Measurements from ENCODE around the gene GPHA2.
A peak's percentile ranks its signal among the peaks of the same experiment; 100 is the strongest.

Gene GPHA2

DNA sequence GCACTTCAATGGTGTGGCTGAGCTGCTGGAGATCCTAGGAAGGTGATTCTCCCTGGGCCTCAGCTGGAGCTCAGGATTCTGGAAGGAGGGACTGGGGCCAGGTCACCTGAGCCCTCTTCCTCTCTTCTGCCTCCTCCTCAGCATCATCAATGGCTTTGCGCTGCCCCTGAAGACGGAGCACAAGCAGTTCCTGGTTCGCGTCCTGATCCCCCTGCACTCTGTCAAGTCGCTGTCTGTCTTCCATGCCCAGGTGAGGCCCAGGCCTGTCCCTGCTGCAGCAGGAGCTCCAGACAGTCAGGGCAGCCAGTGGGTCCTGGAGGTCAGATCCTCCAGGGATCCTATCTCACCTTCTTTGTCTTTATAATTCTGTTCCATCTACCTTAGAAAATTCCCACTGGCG, 5.4 kb downstream of the GPHA2 start:
- no peak for DNase-seq (ENCODE audit: low spot score)

DNA sequence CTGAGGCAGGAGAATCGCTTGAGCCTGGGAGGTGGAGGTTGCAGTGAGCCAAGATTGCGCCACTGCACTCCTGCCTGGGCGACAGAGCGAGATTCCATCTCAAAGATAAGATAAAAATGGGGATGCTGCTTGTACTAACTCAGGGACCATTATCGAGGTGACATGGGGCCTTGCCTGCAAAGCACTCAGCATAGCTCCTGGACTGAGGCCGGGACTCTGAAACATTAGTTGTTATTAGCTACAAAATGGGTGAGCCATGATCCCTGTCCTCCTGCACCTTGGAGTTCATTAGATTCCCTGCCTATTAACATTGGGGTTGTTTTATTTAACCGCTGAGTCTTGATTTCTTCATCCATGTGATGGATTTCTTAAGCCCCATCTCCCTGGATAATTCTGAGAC, 6.1 kb downstream of the GPHA2 start:
- DNase-seq (ENCODE audit: low spot score), result no peak

DNA sequence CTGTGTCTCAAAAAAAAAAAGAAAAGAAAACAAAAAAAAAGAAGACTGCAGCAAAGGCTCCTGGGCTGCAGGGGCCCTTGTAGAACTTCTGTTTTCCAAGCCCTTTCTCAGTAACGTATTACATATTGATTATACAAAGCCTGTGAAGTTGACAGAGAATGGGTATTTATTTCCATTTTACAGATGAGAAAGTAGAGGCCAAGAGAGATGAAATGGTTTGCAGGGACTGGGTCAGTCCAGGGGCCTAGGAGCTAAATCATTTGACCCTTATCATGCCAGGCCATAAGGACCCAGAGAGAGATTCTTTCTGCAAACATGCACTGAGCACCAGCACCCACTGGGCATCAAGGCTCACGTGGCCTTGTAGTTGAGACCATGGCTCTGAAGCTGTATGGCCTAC, 6.7 kb downstream of the GPHA2 start:
- no peak for DNase-seq (ENCODE audit: low spot score)

- no peak for DNase-seq (ENCODE audit: low spot score)
Observed at GRCh38 chr11:64926689-64927088, 9.0 kb downstream of the GPHA2 start.

GRCh38 chr11:64925536-64926436, 9.9 kb downstream of the GPHA2 start:
- DNase-seq (ENCODE audit: low spot score), result no peak

- no peak for DNase-seq (ENCODE audit: low spot score)
Observed at GRCh38 chr11:64924910-64925284, 10.8 kb downstream of the GPHA2 start.

DNA sequence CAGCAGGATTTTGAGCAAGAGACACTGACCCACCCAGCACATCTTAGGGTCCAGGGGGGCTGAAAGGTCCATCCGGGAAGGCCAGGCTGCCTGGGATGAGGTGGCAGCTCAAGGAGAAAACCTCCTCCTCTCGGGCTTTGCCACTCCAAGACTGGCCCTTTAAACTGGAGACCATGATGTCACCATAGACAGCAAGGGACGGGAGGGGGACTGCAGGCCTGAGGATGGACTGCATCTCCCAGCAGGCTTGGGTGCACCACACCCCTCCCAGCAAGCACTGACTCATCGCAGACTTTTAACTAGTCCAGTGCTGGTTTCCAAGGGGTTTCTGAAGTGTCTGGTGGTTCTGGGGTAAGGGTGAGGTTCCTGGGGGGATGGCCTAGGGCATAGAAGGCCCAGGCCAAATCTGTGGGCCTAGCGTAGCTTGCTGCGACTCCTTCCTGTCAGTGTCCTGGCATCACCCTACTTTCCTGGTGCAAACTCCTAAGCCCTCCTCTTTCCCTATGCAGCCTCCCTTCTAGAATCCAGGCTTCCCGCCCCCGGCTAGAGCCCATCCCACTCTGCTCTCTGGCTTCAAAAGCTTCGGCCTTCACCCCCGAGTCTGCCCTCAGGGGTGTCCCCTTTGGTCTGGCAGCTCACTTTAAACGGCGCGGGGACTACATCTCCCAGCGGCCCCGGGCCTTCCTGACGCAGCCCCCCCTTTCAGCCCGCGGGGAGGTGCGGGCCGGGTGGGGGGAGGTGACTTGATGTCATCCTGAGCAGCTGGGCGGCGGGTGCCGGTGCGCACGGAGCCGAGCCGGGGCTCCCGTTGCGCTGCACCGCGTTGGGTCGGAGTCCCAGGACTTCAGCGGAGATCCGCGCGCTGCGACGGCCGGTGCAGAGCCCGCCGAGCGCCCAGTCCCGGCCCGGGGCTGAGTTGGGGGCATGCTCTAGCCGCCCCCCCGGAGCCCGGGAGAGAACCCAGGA, 11.5 kb downstream of the GPHA2 start, which contains the start of gene PPP2R5B:
PPP2R5B (plus strand) TSS at position 746 of the 966 bp plus-strand sequence. CDS start 1,046 bp downstream, outside the sequence.
- DNase-seq (ENCODE audit: low spot score), result peak; percentile 87

GRCh38 chr11:64923151-64923661, 12.5 kb downstream of the GPHA2 start:
- no peak for DNase-seq (ENCODE audit: low spot score)

DNA sequence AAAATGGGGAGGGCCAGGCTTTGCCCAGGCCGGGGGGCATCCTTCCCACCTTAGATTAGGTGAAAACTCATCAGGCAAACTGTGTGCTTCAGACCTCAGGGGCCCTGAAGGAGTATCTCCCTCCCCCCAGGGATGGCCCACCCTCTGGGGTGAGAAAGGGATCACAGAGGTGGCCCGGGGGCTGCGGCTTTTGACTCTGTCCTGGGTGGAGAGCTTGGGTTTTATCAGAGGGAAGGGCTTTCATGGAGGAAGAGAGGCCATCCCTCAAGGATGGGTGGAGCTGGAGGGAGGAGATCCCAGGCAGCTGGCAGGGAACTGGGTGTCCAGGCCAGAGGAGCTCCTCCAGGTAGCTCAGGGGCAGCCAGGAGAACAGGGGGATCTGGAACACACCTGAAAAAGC, 14.3 kb downstream of the GPHA2 start:
- DNase-seq (ENCODE audit: low spot score), result no peak

DNA sequence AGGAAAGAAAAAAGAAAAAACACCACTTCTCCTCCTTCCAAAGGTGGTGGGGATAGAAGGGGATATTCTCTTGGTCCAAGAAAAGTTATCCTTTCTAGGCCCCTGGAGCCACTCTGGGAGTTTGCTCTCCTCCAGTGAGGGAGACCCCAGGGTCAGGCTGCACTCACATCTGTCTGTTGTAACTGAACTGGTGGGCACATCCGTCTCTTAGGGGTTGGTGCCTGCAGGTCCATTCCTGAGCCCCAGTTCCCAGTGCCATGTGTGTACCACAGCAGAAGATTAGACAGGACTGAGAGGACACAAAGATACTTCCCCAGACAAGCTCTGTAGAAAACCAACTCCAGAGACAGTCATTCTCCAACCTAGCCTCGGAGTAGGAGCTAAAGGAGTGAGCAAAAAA, 15.6 kb downstream of the GPHA2 start:
- DNase-seq (ENCODE audit: low spot score), result no peak

DNA sequence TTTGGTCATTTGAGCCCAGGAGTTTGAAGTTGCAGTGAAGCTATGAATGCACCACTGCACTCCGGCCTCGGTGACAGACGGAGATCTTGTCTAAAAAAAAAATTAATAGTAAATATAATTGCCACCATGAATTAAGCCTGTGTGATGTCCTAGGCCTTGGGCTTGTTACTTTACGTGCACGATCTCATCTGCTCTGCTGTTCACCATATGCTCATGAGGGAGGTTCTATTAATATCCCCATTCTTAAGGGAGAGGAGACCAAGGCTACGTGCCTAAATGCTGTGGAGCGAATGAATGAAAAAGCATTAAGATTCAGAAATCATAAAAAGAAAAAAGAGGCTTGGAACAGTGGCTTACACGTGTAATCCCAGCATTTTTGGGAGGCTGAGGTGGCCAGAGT, 16.1 kb downstream of the GPHA2 start:
- DNase-seq (ENCODE audit: low spot score), result no peak

DNA sequence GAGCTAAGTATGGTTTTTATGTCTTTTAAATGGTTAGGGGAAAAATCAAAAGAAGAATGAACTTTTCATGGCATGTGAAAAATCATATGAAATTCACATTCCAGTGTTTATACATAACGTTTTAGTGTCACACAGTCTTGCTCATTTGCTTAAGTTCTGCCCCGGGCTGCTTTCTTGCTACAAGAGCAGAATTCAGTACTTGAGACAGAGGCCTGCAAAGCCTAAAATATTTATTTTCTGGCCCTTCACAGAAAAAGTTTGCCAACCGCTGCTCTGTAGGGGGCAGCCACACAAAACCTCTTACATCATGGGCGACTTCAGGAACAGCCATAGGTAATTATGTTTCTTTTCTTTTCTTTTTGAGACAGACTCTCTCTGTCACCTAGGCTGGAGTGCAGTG, 17.7 kb downstream of the GPHA2 start:
- DNase-seq (ENCODE audit: low spot score), result no peak

- DNase-seq (ENCODE audit: low spot score), result no peak
Observed at GRCh38 chr11:64917663-64917995, 18.1 kb downstream of the GPHA2 start.

- peak; percentile 99 for DNase-seq (ENCODE audit: low spot score)
Observed at GRCh38 chr11:64916775-64917662, 18.7 kb downstream of the GPHA2 start, which contains the start of gene ATG2A. ATG2A (minus strand) TSS chr11:64917209; CDS start chr11:64917135, 74 bp downstream.

GRCh38 chr11:64916040-64916774, 19.5 kb downstream of the GPHA2 start:
- DNase-seq (ENCODE audit: low spot score), result peak; percentile 48

GRCh38 chr11:64915376-64915887, 20.3 kb downstream of the GPHA2 start:
- no peak for DNase-seq (ENCODE audit: low spot score)

DNA sequence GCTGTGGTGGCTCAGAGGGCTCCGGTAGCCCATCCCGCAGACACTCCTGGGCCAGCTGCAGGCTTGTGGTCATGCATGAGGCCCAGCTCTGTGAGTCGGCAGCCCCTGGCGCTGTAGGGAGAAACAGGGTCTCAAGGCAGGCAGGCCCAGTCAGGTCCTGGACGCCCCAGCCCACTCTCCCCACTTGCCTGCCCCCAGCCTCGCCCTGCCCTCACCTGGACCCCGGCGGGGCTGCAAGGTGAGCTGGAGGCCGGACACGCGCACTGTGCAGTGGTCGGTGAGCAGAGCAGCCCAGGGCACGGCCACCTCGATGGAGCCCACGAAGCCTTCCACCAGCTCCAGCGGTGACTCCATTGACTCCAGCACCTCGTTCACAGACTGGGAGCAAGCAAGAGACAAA, 21.6 kb downstream of the GPHA2 start:
- no peak for DNase-seq (ENCODE audit: low spot score)

DNA sequence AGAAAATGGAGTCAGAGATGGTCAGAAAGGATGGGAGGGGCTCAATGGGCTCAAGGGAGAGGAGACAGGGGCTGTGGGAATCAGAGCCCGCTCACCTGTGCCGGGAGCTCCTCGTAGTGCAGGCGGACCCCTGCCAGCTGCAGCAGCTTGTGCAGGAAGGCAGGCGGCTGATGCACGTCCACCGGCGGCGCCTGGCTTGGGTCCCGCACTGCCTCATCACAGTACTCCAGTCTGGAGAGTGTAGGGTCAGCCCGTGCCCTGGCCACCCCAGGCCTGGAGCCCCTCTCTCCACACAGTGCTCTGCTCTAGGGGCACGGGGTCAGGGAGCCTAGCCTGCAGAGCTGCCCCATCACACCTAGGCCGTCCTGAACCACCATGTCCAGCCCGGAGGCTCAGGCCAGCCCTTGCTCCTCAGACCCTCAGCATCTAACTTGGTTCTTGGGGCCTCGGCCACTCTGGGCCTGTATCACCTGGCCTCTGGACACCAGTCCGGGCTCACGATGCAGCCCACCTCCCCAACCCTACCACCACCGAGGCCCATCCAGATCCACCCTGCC, 22.4 kb downstream of the GPHA2 start:
- DNase-seq (ENCODE audit: low spot score), result no peak

DNA sequence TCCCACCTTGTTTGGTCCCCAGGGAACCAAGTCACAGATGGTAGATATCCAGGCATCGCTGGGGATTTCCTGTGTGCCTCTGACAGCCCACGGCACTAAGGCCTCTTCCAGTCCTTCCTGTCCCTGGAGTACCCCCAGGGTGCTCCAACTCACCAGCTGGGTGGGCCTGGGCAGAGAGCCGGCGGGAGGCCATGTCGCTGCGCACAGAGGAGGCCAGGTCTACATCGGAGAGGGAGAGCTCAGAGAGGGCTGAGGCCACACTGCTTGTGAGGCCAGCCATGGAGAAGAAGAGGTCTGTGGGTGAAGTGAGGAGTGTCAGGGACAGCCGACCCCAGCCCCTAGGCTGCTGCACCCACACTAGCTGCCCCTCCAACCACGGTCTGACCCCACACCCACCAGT, 24.0 kb downstream of the GPHA2 start:
- DNase-seq (ENCODE audit: low spot score), result no peak

DNA sequence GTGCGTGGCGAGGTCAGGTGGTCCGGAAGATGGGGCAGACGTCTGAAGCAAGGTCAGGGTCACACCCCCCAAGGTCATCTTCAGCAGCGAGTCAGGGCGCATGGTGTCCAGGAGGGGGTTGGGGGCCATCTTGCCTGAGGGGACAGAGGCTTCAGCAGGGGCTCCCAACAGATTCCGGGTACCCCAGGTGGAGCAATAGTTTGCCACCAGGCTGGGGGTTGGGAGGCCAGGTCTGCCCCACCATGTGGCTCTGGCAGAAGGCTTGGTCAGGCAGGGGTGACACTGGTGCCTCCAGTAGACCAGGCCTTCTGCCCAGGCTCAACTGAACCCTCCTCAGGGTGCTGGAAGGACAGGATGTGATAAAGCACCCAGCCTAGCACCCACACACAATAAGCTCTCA, 24.6 kb downstream of the GPHA2 start:
- DNase-seq (ENCODE audit: low spot score), result no peak
